NCI-H2107 (cell line): ENCODE data around the gene ICAM3.

ENCODE experiments used
- DNase-seq: peaks from one replicate; lab custom pipeline; 2025; lab: John Stamatoyannopoulos, UW

Gene ICAM3

DNA sequence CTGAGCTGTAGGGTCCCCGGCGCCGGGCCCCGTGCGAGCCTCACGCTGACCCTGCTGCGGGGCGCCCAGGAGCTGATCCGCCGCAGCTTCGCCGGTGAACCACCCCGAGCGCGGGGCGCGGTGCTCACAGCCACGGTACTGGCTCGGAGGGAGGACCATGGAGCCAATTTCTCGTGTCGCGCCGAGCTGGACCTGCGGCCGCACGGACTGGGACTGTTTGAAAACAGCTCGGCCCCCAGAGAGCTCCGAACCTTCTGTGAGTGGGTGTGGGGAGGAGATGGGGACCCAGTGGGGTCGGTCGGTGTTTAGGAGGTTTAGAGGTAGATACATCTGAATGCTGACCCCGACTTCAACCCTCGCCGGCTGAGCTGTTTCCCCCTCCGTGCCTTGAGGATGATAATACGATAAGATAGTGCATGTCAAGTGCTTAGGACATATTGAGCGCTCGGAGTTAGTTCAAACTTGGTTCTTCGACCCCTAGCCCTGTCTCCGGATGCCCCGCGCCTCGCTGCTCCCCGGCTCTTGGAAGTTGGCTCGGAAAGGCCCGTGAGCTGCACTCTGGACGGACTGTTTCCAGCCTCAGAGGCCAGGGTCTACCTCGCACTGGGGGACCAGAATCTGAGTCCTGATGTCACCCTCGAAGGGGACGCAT, 47.7 kb downstream of the ICAM3 start:
- DNase-seq: no peak

DNA sequence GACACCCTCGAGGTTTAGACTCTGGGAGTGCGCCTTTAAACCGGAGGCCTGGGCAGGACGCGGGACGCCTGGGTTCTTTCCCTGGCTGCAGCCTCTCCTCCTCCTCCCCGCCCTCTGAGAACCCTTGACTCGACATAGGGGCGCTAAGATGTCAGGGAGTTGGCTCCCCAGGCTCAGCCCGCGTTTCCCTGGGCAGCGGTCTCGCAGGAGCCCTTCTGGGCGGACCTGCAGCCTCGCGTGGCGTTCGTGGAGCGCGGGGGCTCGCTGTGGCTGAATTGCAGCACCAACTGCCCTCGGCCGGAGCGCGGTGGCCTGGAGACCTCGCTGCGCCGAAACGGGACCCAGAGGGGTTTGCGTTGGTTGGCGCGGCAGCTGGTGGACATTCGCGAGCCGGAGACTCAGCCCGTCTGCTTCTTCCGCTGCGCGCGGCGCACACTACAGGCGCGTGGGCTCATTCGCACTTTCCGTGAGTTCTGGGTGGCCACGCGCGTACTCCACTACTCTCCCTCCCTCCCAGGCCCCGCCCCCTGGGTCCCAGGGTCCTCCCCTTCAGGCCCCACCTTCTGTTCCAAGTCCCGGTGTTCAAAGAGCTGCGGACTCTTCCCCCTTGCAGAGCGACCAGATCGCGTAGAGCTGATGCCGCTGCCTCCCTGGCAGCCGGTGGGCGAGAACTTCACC, 48.4 kb downstream of the ICAM3 start:
- no peak for DNase-seq

DNA sequence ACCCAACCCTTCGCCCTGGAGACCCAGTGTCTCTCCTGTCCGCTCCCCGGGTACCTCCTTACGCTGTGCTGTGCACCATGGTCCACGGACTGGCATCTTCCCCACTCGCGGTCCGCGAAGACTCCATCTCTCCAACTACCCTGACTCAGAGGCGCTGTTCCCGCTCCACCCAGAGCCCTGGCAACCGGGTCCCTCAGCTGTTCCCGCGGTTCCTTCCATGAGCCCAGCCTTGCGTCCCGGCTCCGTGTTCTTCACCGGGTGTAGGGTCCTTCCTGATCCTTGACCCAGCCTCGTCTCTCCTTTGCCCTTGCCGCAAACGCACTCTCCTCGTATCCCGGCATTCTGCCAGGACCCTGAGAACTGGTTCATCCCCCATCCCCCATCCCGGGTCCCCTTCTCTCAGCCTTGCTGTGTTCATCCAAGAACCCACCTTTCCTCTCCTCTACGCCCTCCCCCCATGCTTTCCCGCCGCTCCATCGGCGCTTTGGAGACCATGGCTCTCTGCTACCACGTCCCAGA, 49.0 kb downstream of the ICAM3 start:
- no peak for DNase-seq

DNA sequence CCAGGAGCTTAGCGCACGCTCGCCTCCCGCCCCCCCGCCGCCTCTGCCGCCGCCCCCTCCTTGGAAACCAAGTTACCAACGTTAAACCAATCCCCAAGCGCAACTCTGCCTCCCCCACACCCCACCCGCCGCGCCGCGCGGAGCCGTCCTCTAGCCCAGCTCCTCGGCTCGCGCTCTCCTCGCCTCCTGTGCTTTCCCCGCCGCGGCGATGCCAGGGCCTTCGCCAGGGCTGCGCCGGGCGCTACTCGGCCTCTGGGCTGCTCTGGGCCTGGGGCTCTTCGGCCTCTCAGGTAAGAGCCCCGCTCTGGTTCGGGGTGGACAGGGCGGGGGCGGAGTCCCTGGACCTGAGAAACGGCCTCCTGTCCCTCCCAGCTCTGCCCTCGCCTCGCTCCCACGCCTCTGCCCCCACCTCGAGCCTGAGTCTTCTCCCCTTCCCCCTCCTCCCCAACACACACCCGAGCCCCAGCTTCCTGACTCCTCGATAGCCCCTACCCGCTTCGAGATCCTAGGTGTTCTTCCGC, 49.5 kb downstream of the ICAM3 start, which contains the start of gene ICAM5:
Gene ICAM5, plus strand, starts transcription at position 117 of the 521 bp plus-strand sequence. Its CDS starts 92 bp downstream, at position 209.
- no peak for DNase-seq

DNA sequence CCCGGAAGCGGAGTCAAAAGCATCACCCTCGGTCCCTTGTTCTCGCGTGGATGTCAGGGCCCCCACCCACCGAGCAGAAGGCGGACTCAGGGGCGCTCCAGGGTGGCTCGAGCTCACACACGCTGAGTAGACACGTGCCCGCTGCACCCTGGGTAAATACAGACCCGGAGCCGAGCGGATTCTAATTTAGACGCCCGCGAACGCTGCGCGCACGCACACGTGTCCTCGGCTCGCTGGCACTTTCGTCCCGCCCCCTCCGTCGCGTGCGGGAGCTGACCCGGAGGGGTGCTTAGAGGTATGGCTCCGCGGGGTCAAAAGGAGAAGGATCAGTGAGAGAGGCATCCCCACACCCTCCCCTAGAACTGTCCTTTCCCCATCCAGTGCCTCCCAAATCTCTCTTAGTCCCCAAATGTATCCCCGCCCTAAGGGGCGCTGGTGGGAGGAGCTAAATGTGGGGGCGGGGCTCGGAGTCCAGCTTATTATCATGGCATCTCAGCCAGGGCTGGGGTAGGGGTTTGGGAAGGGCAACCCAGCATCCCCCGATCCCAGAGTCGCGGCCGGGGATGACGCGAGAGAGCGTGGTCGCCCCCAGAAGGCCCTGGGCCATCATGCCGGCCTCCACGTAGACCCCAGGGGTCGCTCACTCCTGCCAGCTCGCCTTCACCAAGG, 50.1 kb downstream of the ICAM3 start:
- DNase-seq: no peak

DNA sequence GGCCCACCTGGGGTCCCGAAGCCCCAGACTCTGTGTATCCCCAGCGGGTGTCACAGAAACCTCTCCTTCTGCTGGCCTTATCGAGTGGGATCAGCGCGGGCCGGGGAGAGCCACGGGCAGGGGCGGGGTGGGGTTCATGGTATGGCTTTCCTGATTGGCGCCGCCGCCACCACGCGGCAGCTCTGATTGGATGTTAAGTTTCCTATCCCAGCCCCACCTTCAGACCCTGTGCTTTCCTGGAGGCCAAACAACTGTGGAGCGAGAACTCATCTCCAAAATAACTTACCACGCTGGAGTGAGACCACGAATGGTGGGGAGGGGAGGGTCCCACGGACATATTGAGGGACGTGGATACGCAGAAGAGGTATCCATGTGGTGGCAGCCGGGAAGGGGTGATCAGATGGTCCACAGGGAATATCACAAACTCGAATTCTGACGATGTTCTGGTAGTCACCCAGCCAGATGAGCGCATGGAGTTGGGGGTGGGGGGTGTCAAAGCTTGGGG, 50.7 kb downstream of the ICAM3 start:
- no peak for DNase-seq

DNA sequence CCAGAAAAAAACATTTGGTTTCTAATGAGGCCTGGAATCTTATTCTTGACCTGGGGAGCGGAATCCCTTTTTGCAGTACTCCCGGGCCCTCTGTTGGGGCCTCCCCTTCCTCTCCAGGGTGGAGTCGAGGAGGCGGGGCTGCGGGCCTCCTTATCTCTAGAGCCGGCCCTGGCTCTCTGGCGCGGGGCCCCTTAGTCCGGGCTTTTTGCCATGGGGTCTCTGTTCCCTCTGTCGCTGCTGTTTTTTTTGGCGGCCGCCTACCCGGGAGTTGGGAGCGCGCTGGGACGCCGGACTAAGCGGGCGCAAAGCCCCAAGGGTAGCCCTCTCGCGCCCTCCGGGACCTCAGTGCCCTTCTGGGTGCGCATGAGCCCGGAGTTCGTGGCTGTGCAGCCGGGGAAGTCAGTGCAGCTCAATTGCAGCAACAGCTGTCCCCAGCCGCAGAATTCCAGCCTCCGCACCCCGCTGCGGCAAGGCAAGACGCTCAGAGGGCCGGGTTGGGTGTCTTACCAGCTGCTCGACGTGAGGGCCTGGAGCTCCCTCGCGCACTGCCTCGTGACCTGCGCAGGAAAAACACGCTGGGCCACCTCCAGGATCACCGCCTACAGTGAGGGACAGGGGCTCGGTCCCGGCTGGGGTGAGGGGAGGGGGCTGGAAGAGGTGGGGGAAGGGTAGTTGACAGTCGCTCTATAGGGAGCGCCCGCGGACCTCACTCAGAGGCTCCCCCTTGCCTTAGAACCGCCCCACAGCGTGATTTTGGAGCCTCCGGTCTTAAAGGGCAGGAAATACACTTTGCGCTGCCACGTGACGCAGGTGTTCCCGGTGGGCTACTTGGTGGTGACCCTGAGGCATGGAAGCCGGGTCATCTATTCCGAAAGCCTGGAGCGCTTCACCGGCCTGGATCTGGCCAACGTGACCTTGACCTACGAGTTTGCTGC, 52.4 kb downstream of the ICAM3 start, which contains the start of gene ICAM4:
Gene ICAM4, plus strand, starts transcription at position 153 of the 935 bp plus-strand sequence. Its CDS starts 58 bp downstream, at position 211.
- DNase-seq: no peak

DNA sequence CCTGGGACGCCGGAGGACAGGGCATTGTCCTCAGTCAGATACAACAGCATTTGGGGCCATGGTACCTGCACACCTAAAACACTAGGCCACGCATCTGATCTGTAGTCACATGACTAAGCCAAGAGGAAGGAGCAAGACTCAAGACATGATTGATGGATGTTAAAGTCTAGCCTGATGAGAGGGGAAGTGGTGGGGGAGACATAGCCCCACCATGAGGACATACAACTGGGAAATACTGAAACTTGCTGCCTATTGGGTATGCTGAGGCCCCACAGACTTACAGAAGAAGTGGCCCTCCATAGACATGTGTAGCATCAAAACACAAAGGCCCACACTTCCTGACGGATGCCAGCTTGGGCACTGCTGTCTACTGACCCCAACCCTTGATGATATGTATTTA, 54.0 kb downstream of the ICAM3 start:
- DNase-seq: no peak

DNA sequence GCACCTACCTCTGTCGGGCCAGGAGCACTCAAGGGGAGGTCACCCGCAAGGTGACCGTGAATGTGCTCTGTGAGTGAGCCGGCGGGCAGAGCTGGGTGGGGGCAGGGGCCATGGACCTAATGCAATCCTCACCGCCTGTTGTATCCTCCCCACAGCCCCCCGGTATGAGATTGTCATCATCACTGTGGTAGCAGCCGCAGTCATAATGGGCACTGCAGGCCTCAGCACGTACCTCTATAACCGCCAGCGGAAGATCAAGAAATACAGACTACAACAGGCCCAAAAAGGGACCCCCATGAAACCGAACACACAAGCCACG, 54.5 kb downstream of the ICAM3 start:
- DNase-seq: no peak

DNA sequence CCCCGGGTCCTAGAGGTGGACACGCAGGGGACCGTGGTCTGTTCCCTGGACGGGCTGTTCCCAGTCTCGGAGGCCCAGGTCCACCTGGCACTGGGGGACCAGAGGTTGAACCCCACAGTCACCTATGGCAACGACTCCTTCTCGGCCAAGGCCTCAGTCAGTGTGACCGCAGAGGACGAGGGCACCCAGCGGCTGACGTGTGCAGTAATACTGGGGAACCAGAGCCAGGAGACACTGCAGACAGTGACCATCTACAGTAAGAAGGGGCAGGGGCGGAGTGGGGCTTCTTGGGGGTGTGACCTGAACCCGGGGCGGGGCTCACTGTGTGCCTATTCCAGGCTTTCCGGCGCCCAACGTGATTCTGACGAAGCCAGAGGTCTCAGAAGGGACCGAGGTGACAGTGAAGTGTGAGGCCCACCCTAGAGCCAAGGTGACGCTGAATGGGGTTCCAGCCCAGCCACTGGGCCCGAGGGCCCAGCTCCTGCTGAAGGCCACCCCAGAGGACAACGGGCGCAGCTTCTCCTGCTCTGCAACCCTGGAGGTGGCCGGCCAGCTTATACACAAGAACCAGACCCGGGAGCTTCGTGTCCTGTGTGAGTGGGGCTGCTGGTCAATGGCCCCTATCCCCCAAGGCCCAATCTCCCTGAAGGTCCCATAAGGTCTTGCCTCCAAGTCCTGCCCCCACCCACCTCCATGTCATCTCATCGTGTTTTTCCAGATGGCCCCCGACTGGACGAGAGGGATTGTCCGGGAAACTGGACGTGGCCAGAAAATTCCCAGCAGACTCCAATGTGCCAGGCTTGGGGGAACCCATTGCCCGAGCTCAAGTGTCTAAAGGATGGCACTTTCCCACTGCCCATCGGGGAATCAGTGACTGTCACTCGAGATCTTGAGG, 55.1 kb downstream of the ICAM3 start:
- DNase-seq: no peak
